GM10248 (cell line): ENCODE measurements around the gene EIF4G3.
"Not testable (repeated sequence)": the region's sequence is repeated elsewhere in the genome, so short reads cannot be mapped to it uniquely, and the experiment has no call there.

ENCODE experiments used
- CTCF ChIA-PET: fragments of 300-600 bp; sonication (Branson Sonifier 250); formaldehyde crosslinking; extraction: SDS; loops from one replicate; lab custom pipeline; 2021; ENCODE audit warnings: antibody characterized with exemption; lab: Yijun Ruan, JAX
- POLR2A ChIA-PET: fragments of 350-650 bp; sonication (Branson Sonifier 250); formaldehyde crosslinking; extraction: SDS; loops from one replicate; lab custom pipeline; 2020; ENCODE audit warnings: antibody characterized with exemption; lab: Yijun Ruan, JAX
- DNase-seq: peaks from one replicate; pipeline ENCODE4 v3.0.0; 2012; ENCODE audit errors: extremely low spot score
- TF ChIP-seq, protein P1 (sequence below): IDR thresholded peaks from 2 replicates; pipeline ENCODE4 v1.5.1; 2012; ENCODE audit warnings: mild to moderate bottlenecking, low read depth; ENCODE audit errors: extremely low read depth, missing control alignments, control extremely low read depth

Gene EIF4G3

DNA sequence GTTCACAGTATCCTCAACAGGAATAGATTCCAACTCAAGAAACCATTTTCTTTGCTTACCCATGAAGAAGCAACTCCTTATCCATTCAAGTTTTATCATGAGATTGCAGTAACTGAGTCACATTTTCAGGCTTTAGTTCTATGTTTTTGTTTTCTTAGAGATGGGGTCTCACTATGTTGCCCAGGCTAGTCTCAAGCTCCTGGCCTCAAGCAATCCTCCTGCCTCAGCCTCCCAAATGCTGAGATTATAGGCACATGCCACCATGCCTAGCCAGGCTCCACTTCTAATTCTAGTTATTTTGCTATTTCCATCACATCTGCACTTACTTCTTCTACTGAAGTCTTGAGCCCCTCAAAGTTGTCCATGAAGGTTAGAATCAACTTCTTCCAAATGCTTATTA is 246.3 kb downstream of the EIF4G3 start:
- TF ChIP-seq, protein P1, sequence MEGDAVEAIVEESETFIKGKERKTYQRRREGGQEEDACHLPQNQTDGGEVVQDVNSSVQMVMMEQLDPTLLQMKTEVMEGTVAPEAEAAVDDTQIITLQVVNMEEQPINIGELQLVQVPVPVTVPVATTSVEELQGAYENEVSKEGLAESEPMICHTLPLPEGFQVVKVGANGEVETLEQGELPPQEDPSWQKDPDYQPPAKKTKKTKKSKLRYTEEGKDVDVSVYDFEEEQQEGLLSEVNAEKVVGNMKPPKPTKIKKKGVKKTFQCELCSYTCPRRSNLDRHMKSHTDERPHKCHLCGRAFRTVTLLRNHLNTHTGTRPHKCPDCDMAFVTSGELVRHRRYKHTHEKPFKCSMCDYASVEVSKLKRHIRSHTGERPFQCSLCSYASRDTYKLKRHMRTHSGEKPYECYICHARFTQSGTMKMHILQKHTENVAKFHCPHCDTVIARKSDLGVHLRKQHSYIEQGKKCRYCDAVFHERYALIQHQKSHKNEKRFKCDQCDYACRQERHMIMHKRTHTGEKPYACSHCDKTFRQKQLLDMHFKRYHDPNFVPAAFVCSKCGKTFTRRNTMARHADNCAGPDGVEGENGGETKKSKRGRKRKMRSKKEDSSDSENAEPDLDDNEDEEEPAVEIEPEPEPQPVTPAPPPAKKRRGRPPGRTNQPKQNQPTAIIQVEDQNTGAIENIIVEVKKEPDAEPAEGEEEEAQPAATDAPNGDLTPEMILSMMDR: no peak
- ChIA-PET CTCF (no interaction called here), POLR2A (no interaction called here)
- no peak for DNase-seq

DNA sequence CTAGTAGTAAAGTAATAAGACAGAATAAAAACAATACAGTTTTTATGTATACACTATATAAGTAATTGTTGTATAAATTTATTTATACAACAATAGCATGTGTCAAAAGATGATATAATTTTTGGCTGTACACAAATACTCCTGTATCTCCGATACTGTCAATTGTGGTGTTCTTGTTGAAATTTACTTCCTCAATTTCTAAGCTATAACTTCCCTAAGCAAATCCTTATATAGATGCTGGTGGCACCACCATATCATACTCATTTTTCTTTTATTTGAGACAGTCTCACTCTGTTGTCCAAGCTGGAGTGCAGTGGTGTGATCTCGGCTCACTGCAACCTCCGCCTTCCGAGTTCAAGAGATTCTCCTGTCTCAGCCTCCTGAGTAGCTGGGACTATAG is 248.6 kb downstream of the EIF4G3 start:
- no peak for DNase-seq
- TF ChIP-seq, protein P1: no peak
- ChIA-PET POLR2A (no interaction called here), CTCF (interaction anchor here (1.6 to 2.9 kb wide), 3 partner anchors 17 to 267 kb away, joined by 4 to 13 read pairs (median 6); no protein-coding TSS in a partner anchor)

DNA sequence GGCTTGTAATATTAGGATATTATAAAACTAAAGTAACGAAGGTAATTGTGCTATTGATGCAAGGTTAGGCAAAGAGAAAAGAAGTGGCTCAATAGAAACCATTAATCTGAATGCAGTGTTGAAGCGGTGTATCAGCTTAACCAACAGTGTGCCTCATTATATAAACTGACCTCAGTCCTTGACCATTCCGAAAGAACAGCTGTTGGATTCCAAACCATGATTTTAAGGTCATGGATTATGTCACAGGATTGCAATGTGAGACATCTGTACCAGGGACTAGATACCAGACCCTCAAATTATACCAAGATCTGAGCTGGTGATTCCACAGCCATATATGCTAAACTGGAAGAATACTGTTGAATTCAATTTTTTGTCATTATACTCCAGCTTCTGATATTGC is 255.4 kb downstream of the EIF4G3 start:
- TF ChIP-seq, protein P1: no peak
- POLR2A ChIA-PET: no interaction called here
- CTCF ChIA-PET: no interaction called here
- no peak for DNase-seq

DNA sequence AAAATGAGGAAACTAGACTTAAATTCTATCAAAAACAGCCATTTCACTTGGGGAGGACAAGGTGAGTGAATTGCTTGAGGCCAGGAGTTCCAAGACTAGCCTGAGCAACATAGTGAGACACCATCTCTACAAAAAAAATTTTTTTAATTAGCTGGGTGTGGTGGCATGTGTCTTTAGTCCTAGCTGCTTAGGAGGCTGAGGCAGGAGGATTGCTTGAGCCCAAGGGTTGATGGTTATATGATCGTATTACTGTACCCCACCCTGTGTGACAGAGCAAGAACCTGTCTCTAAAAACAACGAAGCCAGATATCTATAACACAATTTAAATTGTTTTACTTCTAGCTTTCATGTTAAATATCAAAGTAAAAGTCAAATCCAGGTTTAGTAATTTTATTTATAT is 263.5 kb downstream of the EIF4G3 start:
- POLR2A ChIA-PET: no interaction called here
- CTCF ChIA-PET: interaction anchor here (1.0 to 1.8 kb wide), 2 partner anchors 13 to 15 kb away, joined by 3 to 5 read pairs; no protein-coding TSS in a partner anchor
- no peak for DNase-seq
- TF ChIP-seq, protein P1: no peak

DNA sequence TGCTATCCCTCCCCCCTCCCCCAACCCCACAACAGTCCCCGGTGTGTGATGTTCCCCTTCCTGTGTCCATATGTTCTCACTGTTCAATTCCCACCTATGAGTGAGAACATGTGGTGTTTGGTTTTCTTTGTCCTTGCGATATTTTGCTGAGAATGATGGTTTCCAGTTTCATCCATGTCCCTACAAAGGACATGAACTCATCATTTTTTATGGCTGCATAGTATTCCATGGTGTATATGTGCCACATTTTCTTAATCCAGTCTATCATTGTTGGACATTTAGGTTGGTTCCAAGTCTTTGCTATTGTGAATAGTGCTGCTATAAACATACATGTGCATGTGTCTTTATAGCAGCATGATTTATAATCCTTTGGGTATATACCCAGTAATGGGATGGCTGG is 269.2 kb downstream of the EIF4G3 start:
- DNase-seq, POLR2A ChIA-PET, CTCF ChIA-PET: not testable (repeated sequence)

DNA sequence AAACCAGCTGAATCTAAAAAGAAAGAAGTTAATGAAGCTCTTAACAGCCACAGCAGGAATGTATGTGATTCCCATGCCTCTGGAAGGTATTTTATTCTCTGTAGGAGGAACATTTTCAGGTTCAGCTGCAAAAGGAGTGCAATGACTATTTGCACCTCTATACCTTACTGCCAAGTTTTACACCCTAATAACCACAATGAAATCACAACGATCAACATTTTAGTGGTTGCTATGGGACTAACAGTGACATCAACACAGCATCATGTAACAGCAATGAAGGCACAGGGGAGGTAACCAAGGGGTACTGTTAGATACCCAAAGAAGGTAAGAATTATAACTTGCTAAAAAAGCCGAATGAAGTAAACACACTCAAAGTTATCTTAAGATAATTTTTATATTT is 273.3 kb downstream of the EIF4G3 start:
- CTCF ChIA-PET: interaction anchor here (1.0 to 1.3 kb wide), 3 partner anchors 10 to 101 kb away, joined by 3 read pairs; no protein-coding TSS in a partner anchor
- no peak for DNase-seq
- TF ChIP-seq, protein P1: no peak
- POLR2A ChIA-PET: no interaction called here

DNA sequence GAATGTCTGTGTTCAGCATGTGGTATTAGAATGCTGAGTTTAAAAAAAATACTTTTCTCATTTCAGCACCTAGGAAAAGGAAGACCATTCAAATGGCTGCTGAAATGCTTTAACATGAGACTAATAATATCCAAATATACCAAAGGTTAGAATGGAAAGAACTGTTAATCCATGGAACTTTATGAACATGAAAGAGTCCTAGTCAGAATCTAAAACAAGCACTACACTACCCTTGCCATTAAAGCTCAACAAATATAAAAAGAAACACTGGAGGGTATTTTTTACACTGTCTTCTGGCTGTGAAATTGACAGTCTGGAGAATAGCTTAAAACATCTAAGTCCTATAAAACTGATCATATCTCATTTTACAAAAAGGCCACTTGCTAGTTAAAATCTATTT is 276.6 kb downstream of the EIF4G3 start:
- TF ChIP-seq, protein P1: no peak
- ChIA-PET POLR2A (interaction anchor here (0.5 kb wide), 1 partner anchor 1457 kb away, joined by 7 read pairs; no protein-coding TSS in a partner anchor), CTCF (no interaction called here)
- DNase-seq: no peak
